Erythroblast (primary cell): ENCODE results near the gene MDC1.

Source experiments
- DNase-seq, 2 experiments: peaks; one replicate each; lab custom pipeline; 2025; lab: John Stamatoyannopoulos, UW
- GATA1 ChIP-seq: IDR thresholded peaks from 2 replicates; pipeline ENCODE4 v1.6.1; 2011; ENCODE audit warnings: low read depth, mild to moderate bottlenecking, control low read depth, low read length, moderate library complexity
- POLR2A ChIP-seq: IDR thresholded peaks from 2 replicates; pipeline ENCODE4 v1.6.1; 2011; ENCODE audit warnings: mild to moderate bottlenecking, low read length

Gene MDC1

DNA sequence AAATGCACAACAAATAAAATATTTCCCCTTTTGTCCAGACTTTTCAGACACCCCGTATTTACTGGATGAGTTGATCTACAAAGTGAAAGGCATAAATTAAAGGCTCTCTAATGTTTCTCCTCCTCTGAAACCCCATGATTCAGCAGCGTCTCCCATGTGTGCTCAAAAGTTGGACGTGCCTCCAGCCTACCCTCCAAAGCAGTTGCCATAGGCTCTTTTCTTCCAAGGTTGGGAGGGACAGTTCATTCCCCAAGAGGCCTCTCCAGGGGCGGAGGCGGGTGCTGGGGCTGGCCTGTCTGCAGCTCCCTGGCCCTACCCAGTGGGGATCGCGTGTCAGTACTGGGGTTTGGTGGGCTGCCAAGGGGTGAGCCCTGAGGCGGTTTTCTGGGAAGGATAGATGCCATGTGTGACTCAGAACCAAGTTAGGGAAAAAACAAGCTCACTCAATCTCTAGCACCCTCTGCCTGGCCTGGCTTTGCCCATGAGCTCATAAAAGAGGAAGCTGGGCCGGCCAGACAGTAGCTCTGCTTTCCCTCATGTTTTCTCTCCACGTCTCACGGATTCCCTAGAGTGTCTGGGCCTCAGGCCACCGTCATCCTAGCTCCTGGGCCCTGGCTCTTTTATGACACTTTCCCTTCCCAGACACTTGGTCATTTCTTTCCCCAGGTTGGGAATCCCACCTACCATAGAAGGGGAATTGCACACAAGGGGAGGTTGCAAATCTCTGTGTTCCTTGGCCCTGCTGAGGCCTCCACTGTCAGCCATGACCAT, 35.3 kb upstream of the MDC1 start:
- peak; percentile 24 to 57 for DNase-seq

DNA sequence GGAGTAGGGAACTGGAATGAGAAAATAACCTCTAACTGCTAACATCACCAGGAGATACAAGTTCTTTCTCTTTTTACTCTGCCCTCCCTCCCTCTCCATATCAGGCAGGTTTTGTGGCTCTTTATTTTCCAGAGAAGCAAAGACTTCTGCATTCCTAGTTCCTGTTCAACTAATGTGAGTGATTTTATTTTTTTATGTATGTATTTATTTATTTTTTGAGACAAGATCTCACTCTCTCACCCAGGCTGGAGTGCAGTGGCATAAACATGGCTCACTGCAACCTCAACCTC, 33.2 kb upstream of the MDC1 start:
- TF ChIP-seq POLR2A = no peak
- no peak for TF ChIP-seq GATA1

More for the DNA sequence above, 35.3 kb upstream of the MDC1 start:
- TF ChIP-seq GATA1 (no peak), POLR2A (no peak)

DNA sequence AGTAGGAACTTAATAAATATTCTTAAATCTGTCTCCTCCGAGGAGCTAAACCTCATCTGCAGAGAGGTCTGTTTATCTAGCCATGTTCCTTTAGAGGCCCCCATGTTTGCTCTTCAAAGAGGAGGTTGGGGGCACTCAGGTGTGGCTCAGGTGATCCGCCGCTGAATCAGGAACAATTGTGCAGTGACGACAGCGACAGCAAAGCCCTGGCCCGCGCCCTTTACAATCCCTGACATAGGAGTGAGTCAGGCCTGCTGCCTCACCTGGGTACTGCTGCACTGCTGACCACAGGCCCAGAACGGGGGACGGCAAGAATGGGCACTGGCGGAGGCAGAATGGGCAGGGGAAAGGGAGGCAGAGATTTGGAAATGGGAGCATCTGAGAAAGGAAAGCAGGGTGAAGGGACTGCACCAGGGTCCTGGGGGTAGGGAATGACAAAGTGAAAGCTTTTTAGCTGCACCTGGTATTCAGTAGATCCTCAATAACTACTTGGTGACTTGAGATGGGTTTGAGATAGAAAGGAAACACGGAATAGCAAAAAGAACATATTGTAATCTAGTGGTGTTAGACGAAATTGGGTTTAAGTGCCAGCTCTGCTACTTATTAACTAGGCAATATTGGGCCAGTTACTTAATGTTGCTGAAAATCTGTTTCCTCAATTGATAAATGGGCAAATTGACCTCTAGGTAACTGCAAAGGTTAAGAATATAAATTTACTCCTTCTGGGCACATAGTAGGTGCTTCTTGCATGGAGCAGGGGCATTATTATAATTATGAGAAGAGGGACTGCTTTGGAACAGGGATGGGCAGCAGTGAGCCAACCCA, 32.7 kb upstream of the MDC1 start:
- no peak for DNase-seq
- TF ChIP-seq POLR2A (no peak), GATA1 (no peak)

More for the DNA sequence above, 33.2 kb upstream of the MDC1 start:
- DNase-seq = no peak

GRCh38 chr6:30748851-30749540, 31.9 kb upstream of the MDC1 start:
- DNase-seq = no peak
- TF ChIP-seq GATA1 (no peak), POLR2A (no peak)

DNA sequence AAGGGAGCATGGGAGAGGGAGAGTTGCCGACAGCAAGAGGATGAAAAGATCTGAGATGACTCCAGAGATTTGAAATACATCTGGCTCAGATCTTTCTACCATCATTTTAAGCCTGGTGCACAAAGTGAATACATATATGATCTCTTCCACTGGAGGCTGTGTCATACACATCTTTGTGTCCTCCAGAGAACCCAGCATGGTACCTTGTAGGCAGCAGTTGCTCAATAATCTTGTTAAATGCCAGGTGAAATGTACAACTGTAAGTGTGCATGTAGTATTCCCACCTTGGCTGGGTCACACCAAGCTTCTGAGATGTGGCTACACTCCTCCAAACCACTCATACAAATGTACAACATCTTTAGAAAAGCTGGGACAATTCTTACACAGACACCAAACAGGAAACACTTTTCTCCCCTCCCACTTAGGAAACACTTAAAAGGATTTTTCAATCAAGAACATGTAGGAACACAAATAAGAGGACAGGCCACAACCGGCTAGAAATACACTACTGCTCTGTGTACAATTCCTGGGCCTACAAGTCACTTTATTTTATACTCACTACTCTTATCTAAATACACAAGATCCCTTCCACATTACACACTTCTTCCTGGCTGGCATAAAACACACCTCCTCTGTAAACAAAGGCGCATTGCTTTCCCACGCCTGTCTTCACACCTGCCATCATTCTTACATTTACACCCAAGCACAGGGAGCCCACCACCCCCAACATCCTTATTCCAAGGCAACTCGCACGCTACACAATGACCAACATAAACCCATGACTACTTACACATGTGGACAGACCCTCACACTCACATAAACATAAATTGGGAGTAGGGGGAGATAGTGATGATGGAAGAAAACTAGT, 31.1 kb upstream of the MDC1 start:
- TF ChIP-seq GATA1 (no peak), POLR2A (no peak)
- no peak for DNase-seq

- no peak for DNase-seq
- TF ChIP-seq GATA1 (no peak), POLR2A (no peak)
Observed at GRCh38 chr6:30747300-30747687, 30.2 kb upstream of the MDC1 start.

- peak; percentile 95 for TF ChIP-seq POLR2A
- no peak for TF ChIP-seq GATA1
- peak; percentile 75 to 83 for DNase-seq
Observed at GRCh38 chr6:30744054-30744805, 27.1 kb upstream of the MDC1 start, which contains the start of gene IER3. Gene IER3, minus strand, starts transcription at chr6:30744547. Its CDS starts 29 bp downstream, at chr6:30744518.

DNA sequence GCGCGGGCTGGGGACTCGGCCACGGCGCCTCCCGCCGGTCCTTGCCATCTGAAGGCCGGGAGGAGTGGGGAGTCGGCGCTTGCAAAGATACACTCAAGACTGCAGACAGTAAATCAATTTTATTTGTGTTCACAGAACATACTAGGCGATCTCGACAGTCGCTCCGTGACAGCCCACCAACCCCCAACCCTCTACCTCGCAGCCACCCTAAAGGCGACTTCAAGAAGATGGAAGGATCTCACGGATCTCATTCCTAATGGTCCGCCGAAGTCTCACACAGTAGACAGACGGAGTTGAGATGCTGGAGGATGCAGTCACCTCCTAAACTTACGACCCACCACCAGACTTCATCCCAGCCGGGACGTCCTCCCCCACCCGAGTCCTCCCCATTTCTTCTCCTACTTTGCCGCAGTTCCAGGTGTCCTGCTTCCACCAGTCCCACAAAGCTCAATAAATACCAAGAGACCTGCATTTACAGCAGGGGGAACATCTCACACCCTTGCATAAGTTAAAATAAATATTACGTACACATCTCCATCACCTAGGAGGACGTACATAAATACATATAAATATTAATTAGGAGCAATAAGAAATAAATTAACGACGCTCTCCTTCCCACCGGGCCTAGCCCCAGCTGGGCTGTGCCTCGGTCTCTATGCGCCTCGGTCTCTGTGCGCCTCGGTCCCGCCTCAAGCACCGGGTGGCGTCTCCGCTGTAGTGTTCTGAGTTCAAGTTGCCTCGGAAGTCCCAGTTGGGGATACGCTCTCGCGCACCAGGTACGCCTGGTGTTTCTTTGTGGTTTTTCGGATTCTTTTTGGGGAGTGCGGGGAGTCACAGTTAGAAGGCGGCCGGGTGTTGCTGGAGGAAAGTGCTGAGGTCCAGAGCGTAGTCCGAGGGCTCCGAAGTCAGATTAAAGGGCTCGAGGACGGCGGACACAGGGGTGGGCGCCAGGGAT, 26.3 kb upstream of the MDC1 start:
- DNase-seq = peak; percentile 62 to 69
- peak; percentile 39 for TF ChIP-seq POLR2A
- no peak for TF ChIP-seq GATA1

DNA sequence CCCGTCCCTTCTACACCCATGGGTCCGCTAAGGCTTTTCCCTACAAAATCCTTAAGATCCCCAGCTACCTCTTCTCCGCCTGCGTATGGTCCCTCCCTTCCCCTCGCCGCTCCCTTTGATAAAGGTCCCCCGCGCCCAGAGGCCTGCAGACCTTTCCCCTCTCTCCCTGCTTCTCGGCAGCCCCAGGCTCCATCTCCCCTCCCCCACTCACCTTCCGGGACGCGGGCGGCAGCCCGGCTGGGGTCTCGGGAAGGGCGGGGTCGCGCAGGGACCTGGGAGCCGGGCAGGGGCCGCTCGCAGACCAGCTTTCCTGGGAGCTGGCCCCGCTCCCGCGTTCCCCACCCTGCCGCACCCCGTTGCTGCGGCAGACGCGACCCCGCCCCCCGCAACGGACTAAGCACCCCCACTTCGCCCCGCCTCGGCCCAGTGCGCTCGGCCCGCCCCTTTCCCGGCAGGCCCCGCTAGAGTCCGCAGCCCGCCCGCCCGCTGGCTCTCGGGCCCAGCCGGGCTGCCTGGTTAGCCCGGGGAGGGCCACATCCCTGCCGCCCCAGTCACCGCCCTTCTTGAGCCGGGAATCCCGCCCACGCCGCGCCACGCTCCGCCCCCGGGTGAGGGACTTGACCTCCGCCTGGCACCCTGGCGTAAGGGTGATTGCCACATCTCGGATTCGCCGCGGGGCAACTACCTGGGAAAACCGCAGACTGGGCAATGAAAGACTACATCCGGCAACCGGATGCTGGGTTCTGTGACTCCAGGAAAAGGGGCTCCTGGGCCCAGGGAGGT, 25.4 kb upstream of the MDC1 start, which contains the start of gene FLOT1:
FLOT1 (minus strand) TSS at position 372 of the 783 bp plus-strand sequence. CDS start 498 bp downstream, outside the sequence.
- DNase-seq = peak; percentile 93 to 96
- TF ChIP-seq GATA1 = no peak
- peak; percentile 63 for TF ChIP-seq POLR2A

GRCh38 chr6:30741789-30742315, 24.8 kb upstream of the MDC1 start:
- TF ChIP-seq POLR2A (peak; percentile 47), GATA1 (no peak)
- no peak for DNase-seq
